Activated T-helper 17 cell treated with anti-CD3 and anti-CD28 coated beads, Interleukin-2, amount 50 U/mL, for 72 hours (primary cell): ENCODE measurements around the gene BPIFB6. TPM values are rescaled to one million over a fixed set of nuclear protein-coding genes. Genes with fewer than 3 reads are reported as not detected.
A peak's percentile ranks its signal among the peaks of the same experiment; 100 is the strongest.

Experiments used
- ATAC-seq: fragments of 150-1000 bp; cut with Tn5 transposase; replicated peaks from 2 replicates; pipeline ENCODE4 v1.10.0; 2021; ENCODE audit warnings: mild to moderate bottlenecking, moderate library complexity
- H3K27ac Mint-ChIP-seq: one replicate; pipeline ENCODE4 v1.8.0; 2022; ENCODE audit warnings: mixed read lengths
- H3K27me3 Mint-ChIP-seq: one replicate; pipeline ENCODE4 v1.8.0; 2022; ENCODE audit warnings: mixed read lengths
- H3K36me3 Mint-ChIP-seq: one replicate; pipeline ENCODE4 v1.8.0; 2022; ENCODE audit warnings: low read depth, mild to moderate bottlenecking, mixed read lengths
- H3K4me1 Mint-ChIP-seq: one replicate; pipeline ENCODE4 v1.8.0; 2022; ENCODE audit warnings: mixed read lengths
- H3K4me3 Mint-ChIP-seq: one replicate; pipeline ENCODE4 v1.8.0; 2022; ENCODE audit warnings: mild to moderate bottlenecking, mixed read lengths
- H3K9me3 Mint-ChIP-seq: one replicate; pipeline ENCODE4 v1.8.0; 2022; ENCODE audit warnings: mixed read lengths
- total RNA-seq, 2 donors: library from RNA; stranded (reverse); gene quantifications; one replicate each; pipeline ENCODE4 v1.2.3, GENCODE V29; 2022

The BPIFB6 gene, protein sequence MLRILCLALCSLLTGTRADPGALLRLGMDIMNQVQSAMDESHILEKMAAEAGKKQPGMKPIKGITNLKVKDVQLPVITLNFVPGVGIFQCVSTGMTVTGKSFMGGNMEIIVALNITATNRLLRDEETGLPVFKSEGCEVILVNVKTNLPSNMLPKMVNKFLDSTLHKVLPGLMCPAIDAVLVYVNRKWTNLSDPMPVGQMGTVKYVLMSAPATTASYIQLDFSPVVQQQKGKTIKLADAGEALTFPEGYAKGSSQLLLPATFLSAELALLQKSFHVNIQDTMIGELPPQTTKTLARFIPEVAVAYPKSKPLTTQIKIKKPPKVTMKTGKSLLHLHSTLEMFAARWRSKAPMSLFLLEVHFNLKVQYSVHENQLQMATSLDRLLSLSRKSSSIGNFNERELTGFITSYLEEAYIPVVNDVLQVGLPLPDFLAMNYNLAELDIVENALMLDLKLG
- not detected for total RNA-seq

DNA sequence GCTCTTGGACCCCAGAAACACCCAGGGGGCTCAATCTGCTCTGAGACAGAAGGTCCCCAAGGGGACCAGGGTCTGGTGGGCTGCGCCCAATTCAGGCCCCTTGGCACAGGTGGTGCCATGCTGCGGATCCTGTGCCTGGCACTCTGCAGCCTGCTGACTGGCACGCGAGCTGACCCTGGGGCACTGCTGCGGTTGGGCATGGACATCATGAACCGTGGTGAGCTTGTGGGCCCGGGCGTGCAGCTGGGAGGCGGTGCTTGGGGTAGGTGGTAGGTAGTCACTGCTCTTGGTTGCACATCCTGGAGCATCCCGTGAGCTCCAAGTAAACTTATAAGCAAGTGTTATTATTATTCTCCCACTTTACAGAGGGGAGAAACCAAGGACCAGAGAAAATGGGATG is at the start of gene BPIFB6:
BPIFB6 (plus strand) TSS at position 118 of the 400 bp plus-strand sequence; CDS start at position 118, 0 bp downstream.
- no peaks in the 10 kb centered on the region for H3K36me3 Mint-ChIP-seq
- no peaks in the 10 kb centered on the region for H3K4me1 Mint-ChIP-seq
- no peaks in the 10 kb centered on the region for H3K9me3 Mint-ChIP-seq
- no peak within 1 kb of the TSS for H3K27ac Mint-ChIP-seq
- H3K4me3 Mint-ChIP-seq = no peak within 1 kb of the TSS
- ATAC-seq = no peak
- no peaks in the 10 kb centered on the region for H3K27me3 Mint-ChIP-seq

DNA sequence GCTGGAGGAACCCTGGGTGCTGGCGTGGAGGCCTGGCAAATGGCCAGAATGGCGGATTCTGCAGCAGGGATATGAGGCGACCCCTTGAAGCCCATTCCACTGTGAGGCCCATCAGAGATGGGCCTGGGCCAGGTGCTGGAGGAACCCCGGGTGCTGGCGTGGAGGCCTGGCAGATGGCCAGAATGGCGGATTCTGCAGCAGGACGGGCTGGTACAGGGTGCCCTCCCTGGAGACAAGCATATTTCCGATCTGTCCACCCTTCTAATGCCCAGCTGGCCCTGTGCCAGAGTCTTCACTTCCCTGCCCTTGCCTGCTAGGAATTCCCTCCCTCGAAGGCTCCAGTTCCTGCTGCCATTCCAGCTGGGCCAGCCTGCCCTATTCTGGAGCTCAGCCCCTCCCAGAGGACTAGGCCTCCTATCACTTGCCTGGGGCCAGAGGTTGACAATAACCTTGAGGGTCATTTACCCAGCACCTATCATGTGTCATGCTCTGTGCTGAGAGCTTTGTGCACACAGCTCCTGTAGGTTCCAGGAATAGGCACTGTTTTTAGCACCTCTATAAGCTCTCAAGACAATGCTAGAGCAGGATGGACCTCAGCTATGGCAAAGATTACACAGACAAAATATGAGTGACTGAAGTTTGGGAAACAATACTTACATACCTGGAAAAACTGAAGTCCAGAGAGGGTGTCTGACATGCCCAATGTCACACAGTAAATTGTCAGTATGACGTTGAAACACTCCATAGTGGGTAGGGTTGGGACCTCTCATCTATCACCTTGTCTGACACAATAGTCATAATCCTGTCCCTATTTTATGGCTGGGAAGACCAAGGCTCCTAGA is 48.6 kb upstream of the BPIFB6 start:
- Mint-ChIP-seq H3K36me3 (no peaks in the 10 kb centered on the region), H3K9me3 (no peaks in the 10 kb centered on the region), H3K4me1 (peaks cover 5% of the 10 kb centered on the region), H3K27me3 (no peaks in the 10 kb centered on the region), H3K4me3 (no peak overlapping the region), H3K27ac (no peak overlapping the region)
- ATAC-seq = no peak

DNA sequence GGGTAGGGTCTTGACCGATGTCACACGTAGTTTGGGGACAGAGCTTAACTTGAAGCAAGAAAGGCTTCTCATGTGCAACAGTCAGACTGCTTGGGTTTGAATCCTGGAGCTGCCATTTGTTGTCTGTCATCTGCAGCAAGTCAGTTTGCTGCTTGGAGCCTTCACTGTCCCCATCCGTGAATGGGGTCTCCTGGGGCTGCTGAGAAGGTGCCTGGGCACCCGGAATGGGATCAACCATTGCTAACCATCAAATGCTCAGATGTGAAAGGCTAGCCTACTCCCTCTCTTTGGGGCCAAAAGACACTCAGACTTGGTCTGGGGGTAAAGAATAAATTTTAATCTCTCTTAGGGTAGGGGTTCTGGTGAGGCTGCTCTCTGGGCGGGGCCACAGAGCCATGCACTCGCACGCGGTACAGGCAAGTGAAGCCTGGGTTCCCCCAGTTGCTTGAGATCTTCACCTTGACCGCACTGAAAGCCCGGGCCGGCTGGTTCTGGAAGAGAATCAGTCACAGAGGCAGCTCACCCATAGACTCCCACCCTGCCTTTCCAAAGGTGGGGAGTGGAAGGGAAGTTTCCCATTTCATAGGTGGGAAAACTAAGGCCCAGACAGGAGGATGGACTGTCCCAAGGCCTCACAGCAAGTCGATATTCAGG is 47.9 kb upstream of the BPIFB6 start:
- Mint-ChIP-seq H3K4me3 (no peak overlapping the region), H3K27me3 (no peaks in the 10 kb centered on the region), H3K9me3 (no peaks in the 10 kb centered on the region), H3K27ac (peak overlapping the region; percentile 56), H3K4me1 (peaks cover 5% of the 10 kb centered on the region), H3K36me3 (no peaks in the 10 kb centered on the region)
- no peak for ATAC-seq

DNA sequence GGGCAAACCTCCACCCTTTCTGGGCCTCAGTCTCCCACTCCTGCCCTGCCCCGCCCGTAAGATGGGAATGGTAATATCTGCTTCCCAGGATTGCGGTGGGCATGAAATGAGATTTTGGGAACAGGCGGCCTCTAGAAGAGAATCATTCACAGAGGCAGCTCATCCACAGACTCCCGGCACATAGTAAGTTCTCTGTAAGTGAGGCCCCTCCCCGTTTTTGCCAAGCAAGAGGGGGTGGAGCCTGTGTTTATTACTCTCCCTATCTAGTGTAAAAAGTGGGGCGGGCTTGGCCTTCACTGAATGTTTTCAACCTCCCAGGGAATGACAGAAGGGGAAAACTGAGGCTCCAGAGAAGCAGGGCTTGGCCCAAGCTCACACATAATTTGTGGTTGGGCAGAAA is 47.3 kb upstream of the BPIFB6 start:
- Mint-ChIP-seq H3K4me1 (peaks cover 5% of the 10 kb centered on the region), H3K4me3 (no peak overlapping the region), H3K27ac (peak overlapping the region; percentile 56), H3K36me3 (no peaks in the 10 kb centered on the region), H3K27me3 (no peaks in the 10 kb centered on the region), H3K9me3 (no peaks in the 10 kb centered on the region)
- ATAC-seq = no peak

DNA sequence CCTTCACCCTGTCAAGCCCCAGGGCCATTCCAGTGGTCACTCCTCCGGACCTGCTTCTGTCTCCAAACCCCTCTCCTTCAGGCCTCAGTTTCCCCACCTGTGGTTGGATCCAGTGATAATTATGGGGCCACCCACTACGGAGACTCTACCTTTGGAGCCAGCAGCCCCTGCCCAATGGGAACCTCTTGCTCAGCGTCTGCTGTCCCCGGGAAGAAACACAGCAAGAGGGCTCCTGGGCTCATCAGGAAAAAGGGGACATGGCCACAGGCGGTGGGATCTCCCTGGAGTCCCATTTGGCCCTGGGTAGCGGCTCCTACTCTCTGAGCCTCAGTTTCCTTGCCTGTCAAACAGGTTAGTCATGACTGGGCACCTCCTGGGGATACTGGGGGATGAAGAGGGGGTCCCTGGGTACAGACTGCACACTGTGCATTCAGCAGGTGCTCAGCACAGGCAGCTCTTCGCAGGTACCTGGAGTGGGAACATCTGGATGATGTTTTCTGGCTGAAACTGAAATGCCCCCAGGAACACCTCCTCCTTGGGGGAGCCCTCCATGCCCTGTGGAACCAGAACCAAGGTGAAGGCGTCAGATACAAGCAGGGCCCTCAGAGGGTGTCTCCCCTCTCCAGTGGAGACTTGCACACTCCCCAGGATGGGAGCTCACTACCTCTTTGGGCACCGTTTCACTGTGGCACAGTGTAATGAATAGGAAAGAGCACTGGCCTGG is 46.7 kb upstream of the BPIFB6 start:
- peaks cover 5% of the 10 kb centered on the region for H3K4me1 Mint-ChIP-seq
- H3K4me3 Mint-ChIP-seq = no peak overlapping the region
- H3K36me3 Mint-ChIP-seq = no peaks in the 10 kb centered on the region
- no peaks in the 10 kb centered on the region for H3K9me3 Mint-ChIP-seq
- no peaks in the 10 kb centered on the region for H3K27me3 Mint-ChIP-seq
- H3K27ac Mint-ChIP-seq = peak overlapping the region; percentile 56
- ATAC-seq = no peak

DNA sequence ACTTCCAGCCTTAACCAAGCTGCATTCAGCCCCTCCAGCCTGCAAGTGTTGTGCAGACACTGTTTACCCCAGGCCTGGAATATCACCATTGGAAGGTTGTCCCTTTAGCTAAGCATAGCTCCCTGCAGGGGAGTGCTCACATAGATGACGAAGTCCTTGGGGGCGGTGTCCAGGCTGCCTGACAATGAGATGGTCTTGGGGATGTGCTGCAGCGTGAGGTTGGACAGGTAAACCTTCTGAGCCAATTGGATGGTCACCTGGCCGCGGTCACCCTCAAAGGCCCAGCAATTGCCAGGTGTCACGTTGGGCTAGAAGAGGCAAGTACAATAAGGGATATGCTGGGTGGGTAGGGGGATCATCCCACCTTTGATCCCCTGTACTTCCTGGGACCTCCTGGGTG is 45.9 kb upstream of the BPIFB6 start:
- Mint-ChIP-seq H3K27ac (no peak overlapping the region), H3K9me3 (no peaks in the 10 kb centered on the region), H3K27me3 (no peaks in the 10 kb centered on the region)

DNA sequence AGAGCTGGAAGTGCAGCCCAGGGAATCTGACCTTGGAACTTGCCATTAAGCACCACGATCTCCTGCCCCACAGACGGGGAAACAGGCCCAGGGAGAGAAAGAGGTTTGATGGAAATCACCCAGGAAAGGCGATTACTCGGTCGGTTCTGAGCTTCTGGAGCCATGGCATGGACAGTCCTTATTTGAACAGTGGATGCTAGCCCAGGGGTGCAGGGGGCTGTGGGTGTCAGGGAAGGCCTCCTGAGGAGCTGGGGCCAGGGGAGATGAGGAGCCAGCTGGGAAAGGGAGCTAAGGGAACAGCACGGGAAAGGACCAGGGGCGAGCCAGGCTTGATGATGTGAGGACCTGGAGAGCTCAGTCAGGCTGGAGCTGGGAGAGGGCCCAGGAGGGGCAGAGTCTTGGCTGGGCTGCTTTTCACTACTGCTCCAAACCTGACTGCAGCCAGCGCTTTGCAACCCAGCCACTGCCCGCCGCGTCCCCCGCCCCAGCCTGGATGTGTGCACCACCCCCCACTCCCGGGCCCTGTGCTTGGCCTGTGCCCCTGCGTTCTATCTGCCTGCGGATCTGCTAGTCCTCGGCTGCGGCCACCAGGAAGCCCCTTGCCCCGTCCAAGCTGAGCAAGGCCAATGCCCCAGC is 45.0 kb upstream of the BPIFB6 start:
- H3K9me3 Mint-ChIP-seq = no peaks in the 10 kb centered on the region
- H3K36me3 Mint-ChIP-seq = no peaks in the 10 kb centered on the region
- H3K27ac Mint-ChIP-seq = peak overlapping the region; percentile 65
- no peak for ATAC-seq
- no peaks in the 10 kb centered on the region for H3K27me3 Mint-ChIP-seq
- H3K4me1 Mint-ChIP-seq = peaks cover 10% of the 10 kb centered on the region
- no peak overlapping the region for H3K4me3 Mint-ChIP-seq

More for the DNA sequence above, 45.9 kb upstream of the BPIFB6 start:
- peaks cover 5% of the 10 kb centered on the region for H3K4me1 Mint-ChIP-seq
- ATAC-seq = no peak
- no peaks in the 10 kb centered on the region for H3K36me3 Mint-ChIP-seq
- no peak overlapping the region for H3K4me3 Mint-ChIP-seq

DNA sequence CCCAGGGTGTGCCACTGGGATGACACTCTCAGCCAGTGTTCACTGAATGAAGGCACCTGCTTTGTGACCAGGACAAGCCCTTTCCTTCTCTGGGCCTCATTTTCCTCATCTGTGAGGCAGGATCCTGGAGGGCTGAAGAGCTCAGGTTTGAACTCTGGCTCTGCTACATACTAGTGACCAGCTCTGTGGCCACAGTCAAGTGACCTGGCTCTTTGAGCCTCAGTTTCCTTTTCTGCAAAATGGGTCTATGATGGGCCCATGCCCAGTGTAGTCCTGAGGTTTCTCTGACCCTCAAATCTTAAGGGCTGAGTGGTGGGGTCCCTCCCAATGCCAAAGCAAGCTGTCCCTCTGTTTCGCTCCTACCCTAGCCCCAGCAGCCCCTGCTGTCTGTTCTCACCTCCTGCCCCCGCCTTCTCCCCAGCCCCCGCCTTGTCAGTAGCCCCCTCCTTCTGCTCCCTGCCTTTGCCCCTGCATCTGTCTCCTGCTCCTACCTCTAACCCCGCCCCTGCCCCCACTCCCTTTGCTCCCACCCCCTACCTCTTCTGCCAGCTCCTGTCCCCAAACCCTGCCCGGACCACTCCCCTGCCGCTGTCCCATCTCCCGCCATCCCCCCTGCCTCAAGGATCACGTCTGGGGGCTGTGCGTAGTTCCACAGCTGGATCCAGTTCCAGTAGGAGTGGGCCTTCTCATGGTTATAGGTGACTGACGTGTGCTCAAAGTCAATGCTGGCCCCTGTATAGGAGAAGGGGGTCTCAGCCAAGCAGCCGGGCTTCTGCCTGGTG is 44.2 kb upstream of the BPIFB6 start:
- Mint-ChIP-seq H3K27me3 (no peaks in the 10 kb centered on the region), H3K4me3 (no peak overlapping the region), H3K27ac (no peak overlapping the region), H3K4me1 (peaks cover 10% of the 10 kb centered on the region), H3K9me3 (no peaks in the 10 kb centered on the region), H3K36me3 (no peaks in the 10 kb centered on the region)
- ATAC-seq = no peak

DNA sequence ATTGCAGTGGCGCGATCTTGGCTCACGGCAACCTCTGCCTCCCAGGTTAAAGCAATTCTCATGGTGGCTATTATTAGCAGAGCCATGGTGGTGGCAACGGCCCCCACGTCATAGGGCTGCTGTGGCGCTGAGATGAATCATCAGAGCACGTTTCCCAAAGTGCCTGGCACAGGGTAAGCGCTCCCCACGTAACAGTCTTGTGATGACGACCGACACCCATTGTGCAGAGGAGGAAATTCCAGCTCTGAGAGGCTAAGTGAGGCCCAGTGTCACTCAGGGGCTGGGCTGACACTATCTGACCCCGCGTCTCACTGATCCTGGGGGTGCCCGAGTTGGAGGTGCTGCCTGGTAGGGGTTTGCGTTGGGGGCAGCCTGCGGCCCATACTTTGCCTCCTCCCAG is 43.4 kb upstream of the BPIFB6 start:
- H3K27me3 Mint-ChIP-seq = no peaks in the 10 kb centered on the region
- H3K4me3 Mint-ChIP-seq = no peak overlapping the region
- ATAC-seq = peak; percentile 73
- peaks cover 10% of the 10 kb centered on the region for H3K4me1 Mint-ChIP-seq
- peak overlapping the region; percentile 46 for H3K27ac Mint-ChIP-seq
- H3K36me3 Mint-ChIP-seq = no peaks in the 10 kb centered on the region
- H3K9me3 Mint-ChIP-seq = no peaks in the 10 kb centered on the region

DNA sequence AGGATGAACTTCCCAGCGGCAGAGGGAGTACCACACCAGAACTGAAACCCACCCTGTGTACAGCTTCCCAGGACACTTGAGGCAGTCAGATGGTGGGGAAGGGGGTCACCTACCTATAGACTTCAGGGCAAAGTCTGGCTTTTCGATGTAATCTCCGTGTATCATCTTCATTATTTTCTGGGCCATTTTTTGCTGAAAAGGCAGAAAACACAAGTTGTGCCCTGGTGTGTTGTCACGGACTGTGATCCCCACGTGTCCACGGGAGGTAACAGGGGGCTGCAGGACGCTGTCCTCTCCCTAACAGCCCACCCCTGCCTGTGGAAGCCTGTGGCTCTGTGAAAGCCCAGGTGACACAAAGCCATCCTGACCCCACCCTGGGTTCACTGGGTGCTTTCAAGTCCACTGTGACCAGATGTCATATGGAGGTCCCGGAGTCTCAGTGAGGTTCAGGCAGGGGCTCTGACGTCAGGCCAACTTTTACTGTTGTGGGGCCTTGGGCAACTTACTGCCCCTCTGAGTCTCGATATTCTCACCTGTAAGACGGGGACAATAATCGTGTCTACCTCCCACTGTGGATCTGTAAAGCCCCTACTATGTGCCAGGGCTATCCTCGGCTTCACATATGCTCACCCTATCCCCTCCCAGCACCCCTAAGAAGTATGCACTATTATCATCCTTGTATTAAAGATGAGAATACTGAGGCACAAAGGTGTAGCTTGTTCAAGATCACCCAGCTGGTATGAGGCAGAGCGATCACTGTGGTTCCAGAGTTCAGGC is 41.8 kb upstream of the BPIFB6 start:
- Mint-ChIP-seq H3K4me1 (peaks cover 10% of the 10 kb centered on the region), H3K4me3 (no peak overlapping the region), H3K27me3 (no peaks in the 10 kb centered on the region), H3K9me3 (peaks cover under 1% of the 10 kb centered on the region), H3K36me3 (no peaks in the 10 kb centered on the region), H3K27ac (no peak overlapping the region)
- no peak for ATAC-seq

DNA sequence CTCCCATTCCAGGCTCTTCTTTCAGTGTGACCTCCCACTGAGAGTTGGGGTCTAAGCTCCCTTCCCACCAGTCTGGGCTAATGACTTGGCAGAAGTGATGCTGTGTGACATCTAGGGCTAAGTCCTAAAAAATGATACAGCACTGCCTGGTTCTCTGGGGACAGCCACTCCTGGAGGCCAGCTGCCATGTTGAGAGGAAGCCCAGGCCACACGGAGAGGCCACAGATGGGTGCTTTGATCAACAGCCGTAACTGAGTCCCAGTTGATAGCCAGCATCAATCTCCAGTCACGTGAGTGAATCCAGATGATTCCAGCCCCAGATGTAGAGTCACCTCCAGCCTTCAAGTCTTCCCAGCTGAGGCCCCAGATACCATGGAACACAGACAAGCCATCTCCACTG is 41.0 kb upstream of the BPIFB6 start:
- ATAC-seq = no peak
- Mint-ChIP-seq H3K27me3 (no peaks in the 10 kb centered on the region), H3K9me3 (peaks cover 4% of the 10 kb centered on the region), H3K36me3 (no peaks in the 10 kb centered on the region), H3K4me1 (peaks cover 10% of the 10 kb centered on the region), H3K27ac (no peak overlapping the region), H3K4me3 (no peak overlapping the region)

DNA sequence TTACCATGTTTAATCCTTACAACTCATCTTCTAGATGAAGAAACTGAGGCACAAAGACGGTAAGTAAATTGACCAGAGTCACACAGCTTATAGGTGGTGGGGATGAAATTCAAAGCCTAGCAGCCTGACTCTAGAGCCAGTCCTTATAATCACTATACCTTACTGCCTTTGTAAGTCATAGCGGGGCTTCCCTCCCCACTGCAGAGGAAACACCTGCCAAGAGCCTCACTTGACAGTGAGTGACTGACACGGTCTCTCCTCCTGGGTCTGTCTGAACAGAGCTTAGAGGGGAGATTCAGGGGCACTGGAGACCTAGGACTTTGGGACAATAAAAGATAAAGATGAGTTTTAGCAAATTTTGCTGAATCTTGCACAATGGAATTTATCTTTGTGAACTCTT is 40.1 kb upstream of the BPIFB6 start:
- no peak for ATAC-seq
- Mint-ChIP-seq H3K4me1 (peaks cover 5% of the 10 kb centered on the region), H3K36me3 (no peaks in the 10 kb centered on the region), H3K27ac (peak overlapping the region; percentile 3), H3K4me3 (no peak overlapping the region), H3K9me3 (peaks cover 4% of the 10 kb centered on the region), H3K27me3 (no peaks in the 10 kb centered on the region)
